ENCODE measurements around the gene KRTAP19-2.

Gene KRTAP19-2

DNA sequence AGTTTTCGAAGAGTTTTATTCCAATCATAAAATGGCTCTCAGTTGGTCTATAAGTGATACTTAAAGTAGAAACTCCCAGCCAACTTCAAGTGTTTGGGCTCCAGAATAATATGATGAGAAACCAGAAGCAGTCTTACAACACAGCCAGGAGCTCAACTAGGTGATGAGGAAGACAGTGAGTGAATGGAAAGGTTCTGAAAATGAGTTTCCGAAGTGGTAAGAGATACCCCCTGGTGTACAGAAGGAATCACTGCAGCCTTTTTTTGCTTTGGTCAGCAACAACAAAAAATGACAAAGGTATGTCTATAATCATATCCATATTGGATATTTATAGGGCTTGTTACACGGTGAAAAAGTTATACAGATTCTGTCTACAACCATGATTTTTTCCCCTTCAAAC lies 23.5 kb downstream of the KRTAP19-2 start:
- in situ Hi-C loops (cut with HindIII; ENCODE audit: low sequenced_read_pairs): no loop called here
- TF ChIP-seq, protein P1, sequence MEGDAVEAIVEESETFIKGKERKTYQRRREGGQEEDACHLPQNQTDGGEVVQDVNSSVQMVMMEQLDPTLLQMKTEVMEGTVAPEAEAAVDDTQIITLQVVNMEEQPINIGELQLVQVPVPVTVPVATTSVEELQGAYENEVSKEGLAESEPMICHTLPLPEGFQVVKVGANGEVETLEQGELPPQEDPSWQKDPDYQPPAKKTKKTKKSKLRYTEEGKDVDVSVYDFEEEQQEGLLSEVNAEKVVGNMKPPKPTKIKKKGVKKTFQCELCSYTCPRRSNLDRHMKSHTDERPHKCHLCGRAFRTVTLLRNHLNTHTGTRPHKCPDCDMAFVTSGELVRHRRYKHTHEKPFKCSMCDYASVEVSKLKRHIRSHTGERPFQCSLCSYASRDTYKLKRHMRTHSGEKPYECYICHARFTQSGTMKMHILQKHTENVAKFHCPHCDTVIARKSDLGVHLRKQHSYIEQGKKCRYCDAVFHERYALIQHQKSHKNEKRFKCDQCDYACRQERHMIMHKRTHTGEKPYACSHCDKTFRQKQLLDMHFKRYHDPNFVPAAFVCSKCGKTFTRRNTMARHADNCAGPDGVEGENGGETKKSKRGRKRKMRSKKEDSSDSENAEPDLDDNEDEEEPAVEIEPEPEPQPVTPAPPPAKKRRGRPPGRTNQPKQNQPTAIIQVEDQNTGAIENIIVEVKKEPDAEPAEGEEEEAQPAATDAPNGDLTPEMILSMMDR (IDR thresholded peaks at IDR 0.05; ENCODE audit: low read depth, low read length): peak; percentile 33
- DNase-seq (ENCODE audit: low read depth, low spot score): no peak
- no peak overlapping the region for H3K4me3 ChIP-seq (ENCODE audit: low read depth, low read length)

DNA sequence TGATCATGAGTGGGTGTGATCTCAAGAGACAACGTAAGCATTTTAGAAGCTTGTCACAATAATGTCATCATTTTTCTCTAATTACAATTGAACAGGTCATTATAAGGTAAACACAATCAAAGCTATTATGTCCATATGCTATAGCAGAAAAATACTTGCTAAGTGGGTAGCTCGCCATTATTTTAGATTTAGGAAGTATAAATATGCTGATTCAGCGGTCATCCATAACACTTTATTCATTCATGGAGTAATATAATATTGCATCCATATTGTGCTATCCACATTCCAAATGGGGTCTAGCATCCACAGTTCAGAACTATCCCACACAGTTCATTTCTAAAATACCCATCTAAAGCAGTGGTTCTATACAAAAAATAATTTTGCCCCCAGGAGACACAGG lies 38.7 kb downstream of the KRTAP19-2 start:
- no peak overlapping the region for H3K4me3 ChIP-seq (ENCODE audit: low read depth, low read length)
- no peak for DNase-seq (ENCODE audit: low read depth, low spot score)
- TF ChIP-seq, protein P1 (IDR thresholded peaks at IDR 0.05; ENCODE audit: low read depth, low read length): no peak
- in situ Hi-C loops (cut with HindIII; ENCODE audit: low sequenced_read_pairs): no loop called here

DNA sequence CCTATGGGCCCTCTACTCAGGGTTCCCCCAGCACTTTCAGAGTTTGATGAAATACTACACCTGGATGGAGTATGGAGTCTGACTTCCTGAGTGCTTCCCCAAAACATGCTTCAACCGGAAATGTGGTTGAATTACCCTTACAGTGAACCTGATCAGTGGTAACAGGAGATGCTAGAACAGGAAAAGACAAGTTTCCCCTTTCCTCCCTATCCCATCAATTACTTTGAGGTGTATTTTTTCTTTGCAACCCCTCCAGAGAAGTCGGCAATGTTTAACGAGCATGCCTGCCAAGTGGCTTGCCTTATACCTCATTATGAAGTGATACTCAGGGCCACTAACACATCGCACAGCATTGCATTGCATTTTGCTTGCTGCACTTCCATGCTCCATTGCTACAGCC lies 40.2 kb downstream of the KRTAP19-2 start:
- in situ Hi-C loops (cut with HindIII; ENCODE audit: low sequenced_read_pairs): no loop called here
- H3K4me3 ChIP-seq (ENCODE audit: low read depth, low read length): no peak overlapping the region
- TF ChIP-seq, protein P1 (IDR thresholded peaks at IDR 0.05; ENCODE audit: low read depth, low read length): no peak
- no peak for DNase-seq (ENCODE audit: low read depth, low spot score)

DNA sequence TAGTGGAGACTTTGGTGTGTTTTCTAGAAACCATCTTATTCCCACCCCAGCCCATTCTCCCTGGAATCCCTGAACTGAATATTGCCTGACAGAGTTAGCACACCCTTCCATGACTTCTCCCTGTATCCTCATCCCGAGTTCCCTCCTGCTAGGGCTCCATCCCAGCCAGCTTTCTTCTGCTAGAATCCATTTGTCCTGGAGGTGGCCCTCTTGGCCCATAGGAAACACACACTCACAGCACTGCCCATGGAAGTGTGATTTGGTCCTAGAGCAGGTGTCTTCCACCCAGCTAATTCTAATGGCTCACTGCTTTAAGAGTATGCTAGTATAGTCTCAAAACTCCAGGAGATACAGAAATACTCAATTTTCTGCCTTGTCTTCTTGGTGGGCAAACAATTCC lies 43.0 kb downstream of the KRTAP19-2 start:
- no peak for DNase-seq (ENCODE audit: low read depth, low spot score)
- no peak overlapping the region for H3K4me3 ChIP-seq (ENCODE audit: low read depth, low read length)
- TF ChIP-seq, protein P1 (IDR thresholded peaks at IDR 0.05; ENCODE audit: low read depth, low read length): no peak
- in situ Hi-C loops (cut with HindIII; ENCODE audit: low sequenced_read_pairs): no loop called here

DNA sequence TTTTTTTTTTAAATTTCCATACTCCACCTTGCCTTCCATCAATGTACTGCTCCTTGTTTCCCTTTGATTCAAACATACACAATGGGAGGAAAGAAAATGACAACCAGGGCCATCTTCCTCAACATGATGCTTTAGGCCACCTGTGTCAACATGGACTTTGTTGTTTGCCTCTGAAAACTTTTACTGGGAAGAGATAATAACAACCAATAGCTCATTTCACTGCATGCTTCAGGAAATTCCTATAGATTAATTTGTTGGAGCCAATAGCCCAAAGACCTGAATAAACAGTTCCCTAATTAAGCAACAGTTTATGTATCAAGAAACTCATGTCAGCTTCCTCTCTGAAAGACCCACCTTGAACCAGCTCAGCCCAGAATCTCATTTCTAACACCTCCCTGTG lies 44.0 kb downstream of the KRTAP19-2 start:
- TF ChIP-seq, protein P1 (IDR thresholded peaks at IDR 0.05; ENCODE audit: low read depth, low read length): no peak
- in situ Hi-C loops (cut with HindIII; ENCODE audit: low sequenced_read_pairs): no loop called here
- no peak overlapping the region for H3K4me3 ChIP-seq (ENCODE audit: low read depth, low read length)

DNA sequence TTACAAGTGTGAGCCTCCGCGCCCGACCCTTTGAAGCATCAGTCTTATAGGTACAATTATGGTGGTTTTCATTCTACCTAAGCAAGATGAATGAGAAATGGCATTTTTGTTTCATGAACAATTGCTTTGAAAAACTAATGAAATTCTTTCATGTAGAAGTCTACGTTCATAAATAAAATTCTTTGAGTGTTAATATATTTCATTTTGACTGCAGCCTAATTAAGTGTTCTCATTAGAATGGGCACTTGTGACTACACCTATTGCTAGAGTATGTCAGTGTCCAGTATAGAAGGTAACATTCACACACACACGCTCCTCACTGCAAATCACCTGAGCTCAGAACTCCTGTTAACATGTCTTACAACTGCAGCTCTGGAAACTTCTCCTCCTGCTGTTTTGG lies 47.3 kb downstream of the KRTAP19-2 start, which contains the start of gene KRTAP15-1:
KRTAP15-1 (plus strand) TSS at position 301 of the 400 bp plus-strand sequence; CDS start at position 354, 53 bp downstream.
- no peak for DNase-seq (ENCODE audit: low read depth, low spot score)
- TF ChIP-seq, protein P1 (IDR thresholded peaks at IDR 0.05; ENCODE audit: low read depth, low read length): no peak
- no peak within 1 kb of the TSS for H3K4me3 ChIP-seq (ENCODE audit: low read depth, low read length)
- in situ Hi-C loops (cut with HindIII; ENCODE audit: low sequenced_read_pairs): no loop called here

More for the DNA sequence above, 44.0 kb downstream of the KRTAP19-2 start:
- no peak for DNase-seq (ENCODE audit: low read depth, low spot score)

Measured in astrocyte of the spinal cord (primary cell).